Measurements from ENCODE around the gene NCKAP5.

GRCh38 chr2:133476931-133477615 lies 91.2 kb downstream of the NCKAP5 start:
- TF ChIP-seq CBX2 (IDR thresholded peaks at IDR 0.05; ENCODE audit: borderline replicate concordance, low read depth): no peak
- TF ChIP-seq CTCF (IDR thresholded peaks at IDR 0.05): no peak
- no peak for TF ChIP-seq HMGXB4 (CRISPR knock-in tag; IDR thresholded peaks at IDR 0.05; ENCODE audit: borderline replicate concordance)
- no peak for TF ChIP-seq POLR2AphosphoS2 (conservative IDR thresholded peaks at IDR 0.05; ENCODE audit: low read length)
- no peak for TF ChIP-seq POLR2A (IDR thresholded peaks at IDR 0.05; ENCODE audit: low read length)
- no peak for TF ChIP-seq MAX (IDR thresholded peaks at IDR 0.05)
- no peak for TF ChIP-seq CHD4 (IDR thresholded peaks at IDR 0.05; ENCODE audit: borderline replicate concordance)
- no peak for TF ChIP-seq HOXA7 (CRISPR knock-in tag; IDR thresholded peaks at IDR 0.05)
- no peak for TF ChIP-seq RCOR1 (IDR thresholded peaks at IDR 0.05; ENCODE audit: low read depth, low read length)
- no peak for TF ChIP-seq CEBPB (IDR thresholded peaks at IDR 0.05)
- no peak for TF ChIP-seq JUN (IDR thresholded peaks at IDR 0.05)
- TF ChIP-seq RAD21 (conservative IDR thresholded peaks at IDR 0.05 in 1 of 2, IDR thresholded peaks at IDR 0.05 in 1 of 2): no peak

All from A549 (cell line).